ENCODE measurements around the gene CHCHD1.
"Not testable (repeated sequence)": the region's sequence is repeated elsewhere in the genome, so short reads cannot be mapped to it uniquely, and the experiment has no call there.

The CHCHD1 gene

DNA sequence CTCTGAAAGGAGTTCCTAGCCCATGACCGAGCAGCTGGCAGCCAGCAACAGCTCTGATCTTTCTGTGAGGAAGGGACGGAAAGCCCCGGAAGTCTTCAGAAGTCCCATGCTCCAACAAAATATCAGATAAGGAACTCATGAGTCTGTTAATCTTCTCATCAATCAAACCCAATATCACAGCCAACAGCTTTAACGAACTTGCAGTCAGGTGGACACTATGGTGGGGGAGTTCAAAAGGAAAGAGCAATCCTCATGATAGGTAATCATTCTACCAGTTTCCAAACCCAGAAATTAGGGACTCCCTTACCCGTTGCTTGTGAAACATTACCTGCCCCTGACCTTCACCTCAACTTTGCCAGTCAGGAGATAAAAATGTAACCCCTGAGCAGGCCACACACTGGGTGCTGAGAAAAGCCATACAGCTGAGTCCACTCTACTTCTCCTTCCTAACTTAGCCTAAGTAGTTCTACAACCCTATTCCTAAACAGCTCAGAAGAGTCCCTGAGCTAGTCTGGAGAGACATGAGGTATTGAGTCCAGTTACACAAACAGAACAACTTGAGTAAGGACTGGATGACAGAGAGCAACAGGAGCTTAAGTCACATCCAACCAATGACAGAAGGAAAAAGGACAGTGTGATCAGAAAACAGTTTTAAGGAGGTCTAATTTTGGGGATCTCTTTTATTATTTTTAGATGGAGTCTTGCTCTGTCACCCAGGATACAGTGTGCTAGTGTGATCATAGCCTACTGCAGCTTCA lies 27.4 kb downstream of the CHCHD1 start:
- no peak for DNase-seq (ENCODE audit: low read depth in 2 of 2, low spot score in 1 of 2)

DNA sequence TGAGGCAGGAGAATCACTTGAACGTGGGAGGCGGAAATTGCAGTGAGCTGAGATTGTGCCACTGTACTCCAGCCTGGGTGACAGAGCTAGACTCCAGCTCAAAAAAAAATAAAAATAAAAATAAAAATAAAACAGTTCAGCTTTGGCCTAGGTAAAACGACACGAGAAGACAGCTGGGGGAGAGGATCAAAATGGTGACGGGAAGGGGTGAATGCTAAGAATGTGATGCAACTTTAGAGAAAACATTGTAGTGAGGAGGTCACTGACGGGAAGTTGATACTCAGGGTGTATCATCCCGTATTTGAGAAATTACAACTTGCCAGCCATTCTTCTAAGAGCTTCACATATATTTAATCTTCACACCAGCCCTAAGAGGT lies 28.5 kb downstream of the CHCHD1 start:
- no peak for DNase-seq (ENCODE audit: low read depth in 2 of 2, low spot score in 1 of 2)

DNA sequence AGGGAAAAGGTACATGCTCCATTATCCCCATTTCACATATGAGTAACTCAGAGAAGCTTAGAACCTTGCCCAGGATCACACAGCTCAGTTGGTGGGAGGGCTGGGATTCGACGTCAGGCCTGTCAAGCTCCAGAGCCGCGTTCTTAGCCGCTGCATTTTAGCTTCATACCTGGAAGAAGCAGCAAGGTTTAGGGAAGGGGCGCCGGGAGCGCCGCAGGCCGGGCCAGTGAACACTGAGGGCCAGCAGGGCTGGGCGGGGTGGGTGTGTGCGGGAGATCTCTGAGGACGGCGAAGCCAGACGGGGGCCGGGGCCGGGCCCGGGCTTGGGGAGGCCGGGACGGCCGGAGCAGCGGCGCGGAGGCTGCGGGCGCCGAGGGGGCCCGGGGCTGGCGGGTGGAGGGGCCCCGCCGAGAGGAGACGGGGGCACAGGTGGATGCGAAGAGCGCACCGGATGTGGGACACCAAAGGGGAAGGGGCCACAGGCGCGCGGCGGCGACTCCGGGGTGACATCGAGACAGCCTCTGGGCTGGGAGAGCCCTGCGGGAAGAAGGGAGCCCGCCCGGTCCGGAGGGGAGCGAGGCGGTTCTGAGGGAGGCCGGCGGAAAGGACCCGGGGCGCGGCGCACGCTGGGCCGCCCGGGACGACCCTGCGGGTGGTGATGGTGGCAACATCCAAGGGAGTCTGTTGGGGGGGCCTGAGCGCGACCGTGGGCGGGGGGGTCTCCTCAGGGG lies 29.1 kb downstream of the CHCHD1 start:
- DNase-seq (ENCODE audit: low read depth in 2 of 2, low spot score in 1 of 2) = peak; percentile 13 to 28

GRCh38 chr10:73812657-73813056 lies 30.8 kb downstream of the CHCHD1 start:
- no peak for DNase-seq (ENCODE audit: low read depth in 2 of 2, low spot score in 1 of 2)

DNA sequence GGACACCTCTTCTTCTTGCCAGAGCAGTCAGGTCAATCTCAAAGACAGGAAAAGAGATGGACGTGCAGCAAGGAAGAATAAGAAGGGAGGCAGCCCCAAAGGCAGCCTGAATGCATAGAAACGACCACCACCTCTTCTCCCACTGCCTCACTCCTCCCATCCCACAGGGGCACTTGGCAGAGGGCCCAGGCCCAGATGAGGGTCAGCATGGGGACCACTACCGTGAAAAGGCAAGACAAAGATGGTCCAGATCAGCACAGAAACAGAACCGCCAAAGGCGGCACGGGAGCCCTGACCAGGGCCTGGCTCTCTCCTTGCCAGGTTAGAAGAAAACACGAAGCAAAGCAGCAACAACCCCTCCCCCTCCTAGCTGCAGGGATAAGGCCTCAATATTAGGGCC lies 31.5 kb downstream of the CHCHD1 start:
- DNase-seq (ENCODE audit: low read depth in 2 of 2, low spot score in 1 of 2) = no peak

DNA sequence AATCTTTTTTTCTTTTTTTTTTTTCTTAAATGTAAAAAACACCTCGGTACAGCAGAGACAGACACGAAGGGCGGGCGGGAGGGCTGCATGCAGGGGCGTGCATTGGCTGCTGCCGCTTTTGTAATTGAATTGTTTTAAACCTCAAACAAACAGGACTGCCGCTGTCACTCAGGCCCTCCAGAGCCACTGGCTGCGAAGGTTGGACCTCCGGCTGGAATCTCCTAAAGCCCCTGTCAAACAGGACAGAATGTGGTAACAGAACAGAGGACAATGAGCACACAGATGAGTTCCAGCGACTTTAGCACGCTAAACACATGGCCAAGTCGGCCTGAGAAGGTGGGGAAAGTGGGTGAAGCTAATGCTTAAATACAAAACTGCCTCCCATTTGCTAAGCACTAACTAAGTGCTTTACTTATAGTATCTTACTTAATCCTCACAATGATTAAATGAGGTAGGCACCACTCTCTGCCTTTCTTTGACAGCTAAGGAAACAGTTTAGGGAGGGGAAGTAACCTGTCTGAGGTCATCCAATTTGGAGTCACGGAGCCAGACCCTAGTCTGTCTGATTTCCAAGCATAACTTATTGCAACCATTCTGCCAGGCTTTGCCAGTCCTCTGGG lies 32.5 kb downstream of the CHCHD1 start:
- no peak for DNase-seq (ENCODE audit: low read depth in 2 of 2, low spot score in 1 of 2)

DNA sequence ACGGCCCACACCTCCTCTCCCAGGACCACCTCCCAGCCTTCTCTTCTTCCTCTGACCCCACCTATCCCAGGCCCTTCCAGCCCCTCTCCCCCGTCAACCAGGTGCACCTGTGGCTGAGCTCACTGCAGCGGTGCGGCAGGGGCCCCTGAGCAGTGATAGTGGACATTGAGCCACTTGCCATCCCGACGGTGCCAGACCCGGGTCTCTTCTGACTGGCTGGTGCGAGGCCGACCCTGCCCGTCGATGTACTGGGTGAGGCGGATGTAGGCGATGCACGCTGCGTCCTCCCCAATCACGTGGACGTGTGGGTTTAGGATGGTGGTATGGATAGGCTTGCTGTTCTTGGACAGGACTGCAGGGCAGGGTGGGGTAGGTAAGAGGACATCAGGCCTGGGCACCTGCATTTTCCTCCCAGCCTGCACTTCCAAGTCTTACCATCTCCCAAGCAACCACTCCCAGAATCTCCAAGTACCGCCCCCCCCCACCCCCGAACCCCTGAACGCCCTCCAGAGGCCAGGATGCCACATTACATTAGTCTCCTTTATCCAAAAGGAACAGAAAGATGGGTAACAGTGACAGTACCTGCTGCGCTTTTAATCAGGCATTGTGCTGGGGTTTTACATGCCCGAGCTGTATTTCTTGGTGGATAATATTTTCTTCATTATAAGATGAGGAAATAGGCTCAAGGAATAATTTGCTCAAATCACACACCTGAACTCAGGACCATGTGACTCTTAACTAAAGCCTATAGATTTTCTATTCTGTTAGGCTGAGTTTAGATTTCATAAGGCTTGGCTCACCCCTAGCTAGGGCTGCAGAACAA lies 33.3 kb downstream of the CHCHD1 start:
- no peak for DNase-seq (ENCODE audit: low read depth in 2 of 2, low spot score in 1 of 2)

GRCh38 chr10:73815719-73816030 lies 33.8 kb downstream of the CHCHD1 start:
- DNase-seq (ENCODE audit: low read depth in 2 of 2, low spot score in 1 of 2) = no peak

GRCh38 chr10:73816917-73817729 lies 35.3 kb downstream of the CHCHD1 start:
- DNase-seq (ENCODE audit: low read depth in 2 of 2, low spot score in 1 of 2) = no peak

GRCh38 chr10:73817826-73818225 lies 36.0 kb downstream of the CHCHD1 start:
- DNase-seq (ENCODE audit: low read depth in 2 of 2, low spot score in 1 of 2) = no peak

DNA sequence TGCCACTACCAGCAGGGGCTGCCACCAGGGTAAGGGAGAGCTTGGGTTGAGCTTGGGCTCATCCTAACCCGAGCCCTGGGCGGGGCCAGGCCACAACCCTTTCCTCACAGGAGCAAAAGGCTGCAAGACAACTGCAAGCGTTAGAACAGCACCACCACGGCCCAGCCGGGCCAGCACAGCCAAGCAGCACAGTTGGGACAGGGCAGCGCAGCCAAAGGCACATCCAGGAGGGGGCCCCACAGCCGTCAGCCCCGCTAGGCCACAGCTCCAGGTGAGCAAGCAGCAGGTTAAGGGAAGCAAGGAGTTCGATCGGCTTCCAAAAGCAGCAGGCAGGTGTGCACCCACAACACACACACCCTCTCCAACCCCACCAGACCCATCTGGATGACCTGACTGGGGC lies 36.6 kb downstream of the CHCHD1 start:
- DNase-seq (ENCODE audit: low read depth in 2 of 2, low spot score in 1 of 2) = no peak

DNA sequence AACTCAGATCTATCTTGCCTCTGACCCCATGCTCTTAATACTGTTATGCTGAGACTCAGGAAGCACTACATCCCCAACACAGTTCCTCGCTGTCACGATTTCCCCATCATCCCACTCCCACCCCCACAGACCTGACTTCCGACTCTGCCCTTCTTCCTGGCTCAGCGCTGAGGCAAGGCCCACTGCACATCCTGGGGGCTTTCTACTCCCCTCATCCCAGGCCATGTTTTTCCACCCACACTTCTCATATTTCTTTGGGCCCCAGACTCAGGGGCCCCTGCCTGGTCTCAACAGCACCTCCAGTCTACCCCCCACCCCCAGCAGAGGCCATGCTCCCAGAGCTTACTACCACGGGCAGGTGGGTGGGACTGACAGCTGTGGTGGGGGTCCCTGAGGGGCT lies 37.2 kb downstream of the CHCHD1 start:
- no peak for DNase-seq (ENCODE audit: low read depth in 2 of 2, low spot score in 1 of 2)

- DNase-seq (ENCODE audit: low read depth in 2 of 2, low spot score in 1 of 2) = no peak
Observed at GRCh38 chr10:73819513-73820093, 37.8 kb downstream of the CHCHD1 start.

DNA sequence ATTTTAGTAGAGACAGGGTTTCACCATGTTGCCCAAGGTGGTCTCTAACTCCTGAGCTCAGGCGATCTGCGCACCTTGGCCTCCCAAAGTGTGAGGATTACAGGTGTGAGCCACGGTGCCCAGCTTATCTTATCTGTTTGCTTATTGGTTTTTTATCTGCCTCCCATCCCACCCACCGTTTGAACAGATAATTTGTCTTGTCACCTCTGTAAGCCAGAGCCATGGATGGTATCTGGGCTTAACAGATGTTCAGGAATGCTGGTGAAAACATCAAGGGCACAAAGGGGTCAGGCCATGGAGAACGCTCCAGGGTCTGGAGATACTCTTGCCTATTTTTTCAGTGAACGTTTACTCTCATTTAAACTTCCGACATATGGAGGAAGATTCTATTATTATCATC lies 41.5 kb downstream of the CHCHD1 start:
- no peak for DNase-seq (ENCODE audit: low read depth in 2 of 2, low spot score in 1 of 2)

- DNase-seq (ENCODE audit: low read depth in 2 of 2, low spot score in 1 of 2) = no peak
Observed at GRCh38 chr10:73824146-73824725, 42.4 kb downstream of the CHCHD1 start.

DNA sequence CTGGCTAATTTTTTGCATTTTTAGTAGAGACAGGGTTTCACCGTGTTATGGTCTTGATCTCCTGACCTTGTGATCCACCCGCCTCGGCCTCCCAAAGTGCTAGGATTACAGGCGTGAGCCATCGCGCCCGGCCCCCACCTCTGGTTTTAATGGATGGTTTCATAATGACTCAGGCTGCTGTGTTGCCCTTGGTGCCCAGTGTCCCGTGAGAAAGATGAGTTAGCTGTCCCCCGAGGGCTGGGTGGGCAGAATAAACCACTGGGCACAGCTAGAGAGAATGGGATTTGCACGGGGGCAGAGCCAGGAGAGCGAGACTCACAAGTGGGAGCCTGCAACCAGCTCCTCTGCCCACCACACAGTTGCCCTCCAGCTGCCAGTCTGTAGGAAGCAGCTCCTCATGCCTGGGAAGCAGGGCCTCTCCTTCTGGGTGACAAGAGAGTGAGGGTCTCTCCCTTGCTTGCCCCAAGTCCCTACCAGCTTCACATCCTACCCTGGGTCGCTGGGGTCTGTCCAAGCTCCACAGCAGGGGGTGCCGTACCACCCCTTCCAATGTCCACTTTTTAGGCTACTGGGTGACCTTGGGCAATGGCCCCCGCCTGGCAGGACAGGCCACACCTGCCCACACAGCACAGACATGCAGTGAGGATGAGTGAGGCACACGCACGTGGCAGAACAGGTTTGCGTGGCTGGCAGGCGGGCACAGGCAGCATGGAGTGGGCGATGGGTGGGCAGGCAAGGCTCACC lies 45.7 kb downstream of the CHCHD1 start:
- no peak for DNase-seq (ENCODE audit: low read depth in 2 of 2, low spot score in 1 of 2)

GRCh38 chr10:73828161-73828560 lies 46.3 kb downstream of the CHCHD1 start:
- no peak for DNase-seq (ENCODE audit: low read depth in 2 of 2, low spot score in 1 of 2)

GRCh38 chr10:73829090-73829489 lies 47.2 kb downstream of the CHCHD1 start:
- DNase-seq (ENCODE audit: low read depth in 2 of 2, low spot score in 1 of 2) = not testable (repeated sequence)

Measured in stimulated activated CD8-positive, alpha-beta memory T cell treated with anti-CD3 and anti-CD28 coated beads, Interleukin-4, amount 100 ng/mL, for 1 hour (primary cell).